ENCODE data around the gene EPHB1.
"Not testable (repeated sequence)": the region's sequence is repeated elsewhere in the genome, so short reads cannot be mapped to it uniquely, and the experiment has no call there.

EPHB1 gene

GRCh38 chr3:134788283-134788682 lies 6.8 kb upstream of the EPHB1 start:
- H3K27me3 ChIP-seq (ENCODE audit: control insufficient read depth in 1 of 2, insufficient read depth in 2 of 2, low read length in 2 of 2); H3K27ac ChIP-seq (ENCODE audit: low read depth, low read length): not testable (repeated sequence)

GRCh38 chr3:134790065-134790464 lies 5.0 kb upstream of the EPHB1 start:
- no peaks in the 10 kb centered on the region for H3K27me3 ChIP-seq (ENCODE audit: control insufficient read depth in 1 of 2, insufficient read depth in 2 of 2, low read length in 2 of 2)

More at GRCh38 chr3:134788283-134788682, 6.8 kb upstream of the EPHB1 start:
- H3K4me1 ChIP-seq (ENCODE audit: insufficient read depth, low read length); H3K4me3 ChIP-seq (ENCODE audit: low read depth in 1 of 2, low read length in 2 of 2); H3K9ac ChIP-seq (ENCODE audit: low read length); H3K9me3 ChIP-seq (ENCODE audit: low read length); H3K36me3 ChIP-seq (ENCODE audit: insufficient read depth, low read length): not testable (repeated sequence)

GRCh38 chr3:134791992-134792391 lies 3.1 kb upstream of the EPHB1 start:
- Histone ChIP-seq H3K36me3 (ENCODE audit: insufficient read depth, low read length) (no peaks in the 10 kb centered on the region), H3K9ac (ENCODE audit: low read length) (no peak overlapping the region), H3K27ac (ENCODE audit: low read depth, low read length) (no peak overlapping the region), H3K4me3 (ENCODE audit: low read depth in 1 of 2, low read length in 2 of 2) (no peak overlapping the region), H3K9me3 (ENCODE audit: low read length) (no peaks in the 10 kb centered on the region), H3K27me3 (ENCODE audit: control insufficient read depth in 1 of 2, insufficient read depth in 2 of 2, low read length in 2 of 2) (peaks cover 0 to 15% of the 10 kb centered on the region in 2 donors), H3K4me1 (ENCODE audit: insufficient read depth, low read length) (no peaks in the 10 kb centered on the region)

More at GRCh38 chr3:134790065-134790464, 5.0 kb upstream of the EPHB1 start:
- Histone ChIP-seq H3K27ac (ENCODE audit: low read depth, low read length) (no peak overlapping the region), H3K4me3 (ENCODE audit: low read depth in 1 of 2, low read length in 2 of 2) (no peak overlapping the region), H3K36me3 (ENCODE audit: insufficient read depth, low read length) (no peaks in the 10 kb centered on the region), H3K9ac (ENCODE audit: low read length) (no peak overlapping the region), H3K9me3 (ENCODE audit: low read length) (no peaks in the 10 kb centered on the region), H3K4me1 (ENCODE audit: insufficient read depth, low read length) (no peaks in the 10 kb centered on the region)

GRCh38 chr3:134792700-134793099 lies 2.4 kb upstream of the EPHB1 start:
- Histone ChIP-seq H3K4me3 (ENCODE audit: low read depth in 1 of 2, low read length in 2 of 2) (no peak overlapping the region), H3K9ac (ENCODE audit: low read length) (no peak overlapping the region), H3K36me3 (ENCODE audit: insufficient read depth, low read length) (no peaks in the 10 kb centered on the region), H3K27me3 (ENCODE audit: control insufficient read depth in 1 of 2, insufficient read depth in 2 of 2, low read length in 2 of 2) (peaks cover 0 to 22% of the 10 kb centered on the region in 2 donors), H3K4me1 (ENCODE audit: insufficient read depth, low read length) (no peaks in the 10 kb centered on the region), H3K9me3 (ENCODE audit: low read length) (no peaks in the 10 kb centered on the region), H3K27ac (ENCODE audit: low read depth, low read length) (no peak overlapping the region)

- H3K4me1 ChIP-seq (ENCODE audit: insufficient read depth, low read length), result no peaks in the 10 kb centered on the region
- peaks cover 0 to 27% of the 10 kb centered on the region in 2 donors for H3K27me3 ChIP-seq (ENCODE audit: control insufficient read depth in 1 of 2, insufficient read depth in 2 of 2, low read length in 2 of 2)
- no peak overlapping the region for H3K27ac ChIP-seq (ENCODE audit: low read depth, low read length)
- H3K9me3 ChIP-seq (ENCODE audit: low read length), result no peaks in the 10 kb centered on the region
- no peak overlapping the region for H3K4me3 ChIP-seq (ENCODE audit: low read depth in 1 of 2, low read length in 2 of 2)
- H3K9ac ChIP-seq (ENCODE audit: low read length), result no peak overlapping the region
- no peaks in the 10 kb centered on the region for H3K36me3 ChIP-seq (ENCODE audit: insufficient read depth, low read length)
These were observed 1.5 kb upstream of the EPHB1 start for GRCh38 chr3:134793562-134793961.

GRCh38 chr3:134794323-134794722 lies 737 bp upstream of the EPHB1 start:
- Histone ChIP-seq H3K9me3 (ENCODE audit: low read length) (no peaks in the 10 kb centered on the region), H3K9ac (ENCODE audit: low read length) (no peak overlapping the region)

GRCh38 chr3:134795746-134796280 lies 753 bp downstream of the EPHB1 start:
- Histone ChIP-seq H3K4me3 (ENCODE audit: low read depth in 1 of 2, low read length in 2 of 2) (peak overlapping the region; percentile 56 to 77), H3K27me3 (ENCODE audit: control insufficient read depth in 1 of 2, insufficient read depth in 2 of 2, low read length in 2 of 2) (peaks cover 0 to 27% of the 10 kb centered on the region in 2 donors), H3K9me3 (ENCODE audit: low read length) (no peaks in the 10 kb centered on the region), H3K36me3 (ENCODE audit: insufficient read depth, low read length) (no peaks in the 10 kb centered on the region), H3K27ac (ENCODE audit: low read depth, low read length) (peak overlapping the region; percentile 66), H3K4me1 (ENCODE audit: insufficient read depth, low read length) (peaks cover 7% of the 10 kb centered on the region), H3K9ac (ENCODE audit: low read length) (no peak overlapping the region)

More at GRCh38 chr3:134794323-134794722, 737 bp upstream of the EPHB1 start:
- H3K4me3 ChIP-seq (ENCODE audit: low read depth in 1 of 2, low read length in 2 of 2), result no peak overlapping the region
- H3K27ac ChIP-seq (ENCODE audit: low read depth, low read length), result no peak overlapping the region
- peaks cover 4% of the 10 kb centered on the region for H3K4me1 ChIP-seq (ENCODE audit: insufficient read depth, low read length)
- H3K36me3 ChIP-seq (ENCODE audit: insufficient read depth, low read length), result no peaks in the 10 kb centered on the region
- peaks cover 0 to 27% of the 10 kb centered on the region in 2 donors for H3K27me3 ChIP-seq (ENCODE audit: control insufficient read depth in 1 of 2, insufficient read depth in 2 of 2, low read length in 2 of 2)

- H3K4me3 ChIP-seq (ENCODE audit: low read depth in 1 of 2, low read length in 2 of 2), result peak overlapping the region; percentile 56 to 77
- peaks cover 0 to 27% of the 10 kb centered on the region in 2 donors for H3K27me3 ChIP-seq (ENCODE audit: control insufficient read depth in 1 of 2, insufficient read depth in 2 of 2, low read length in 2 of 2)
- H3K36me3 ChIP-seq (ENCODE audit: insufficient read depth, low read length), result no peaks in the 10 kb centered on the region
- no peaks in the 10 kb centered on the region for H3K9me3 ChIP-seq (ENCODE audit: low read length)
- H3K4me1 ChIP-seq (ENCODE audit: insufficient read depth, low read length), result peaks cover 7% of the 10 kb centered on the region
- no peak overlapping the region for H3K9ac ChIP-seq (ENCODE audit: low read length)
- peak overlapping the region; percentile 29 for H3K27ac ChIP-seq (ENCODE audit: low read depth, low read length)
These were observed 1.4 kb downstream of the EPHB1 start for GRCh38 chr3:134796281-134797056.

GRCh38 chr3:134797057-134797740 lies 2.1 kb downstream of the EPHB1 start:
- Histone ChIP-seq H3K9ac (ENCODE audit: low read length) (no peak overlapping the region), H3K36me3 (ENCODE audit: insufficient read depth, low read length) (no peaks in the 10 kb centered on the region), H3K27ac (ENCODE audit: low read depth, low read length) (no peak overlapping the region), H3K9me3 (ENCODE audit: low read length) (no peaks in the 10 kb centered on the region), H3K4me3 (ENCODE audit: low read depth in 1 of 2, low read length in 2 of 2) (peak overlapping the region; percentile 56 to 77), H3K27me3 (ENCODE audit: control insufficient read depth in 1 of 2, insufficient read depth in 2 of 2, low read length in 2 of 2) (peaks cover 0 to 27% of the 10 kb centered on the region in 2 donors), H3K4me1 (ENCODE audit: insufficient read depth, low read length) (peaks cover 7% of the 10 kb centered on the region)

- Histone ChIP-seq H3K36me3 (ENCODE audit: insufficient read depth, low read length) (no peaks in the 10 kb centered on the region), H3K4me3 (ENCODE audit: low read depth in 1 of 2, low read length in 2 of 2) (no peak overlapping the region), H3K9ac (ENCODE audit: low read length) (no peak overlapping the region), H3K27ac (ENCODE audit: low read depth, low read length) (no peak overlapping the region), H3K9me3 (ENCODE audit: low read length) (no peaks in the 10 kb centered on the region), H3K4me1 (ENCODE audit: insufficient read depth, low read length) (peaks cover 7% of the 10 kb centered on the region), H3K27me3 (ENCODE audit: control insufficient read depth in 1 of 2, insufficient read depth in 2 of 2, low read length in 2 of 2) (peaks cover 0 to 27% of the 10 kb centered on the region in 2 donors)
These were observed 2.8 kb downstream of the EPHB1 start for GRCh38 chr3:134797741-134798451.

GRCh38 chr3:134798681-134799311 lies 3.7 kb downstream of the EPHB1 start:
- Histone ChIP-seq H3K27me3 (ENCODE audit: control insufficient read depth in 1 of 2, insufficient read depth in 2 of 2, low read length in 2 of 2) (peaks cover 0 to 27% of the 10 kb centered on the region in 2 donors), H3K36me3 (ENCODE audit: insufficient read depth, low read length) (no peaks in the 10 kb centered on the region), H3K4me1 (ENCODE audit: insufficient read depth, low read length) (peaks cover 7% of the 10 kb centered on the region), H3K4me3 (ENCODE audit: low read depth in 1 of 2, low read length in 2 of 2) (no peak overlapping the region), H3K9me3 (ENCODE audit: low read length) (no peaks in the 10 kb centered on the region), H3K27ac (ENCODE audit: low read depth, low read length) (no peak overlapping the region), H3K9ac (ENCODE audit: low read length) (no peak overlapping the region)

All from muscle layer of colon (tissue), 2 donors.